GM12878 (cell line): Measurements from ENCODE around the gene C17orf114.

Source experiments
- ATAC-seq: fragments of 200-7000 bp; cut with Tn5 transposase; 3 replicates; pipeline ENCODE4 v1.9.1; 2020; ENCODE audit warnings: mild to moderate bottlenecking, moderate library complexity
- BruUV-seq: library from RNA; stranded (reverse); fragments of 400-500 nt; replicated peaks from 2 replicates; lab custom pipeline; 2021; lab: Mats Ljungman, UMichigan
- CTCF ChIA-PET: fragments of 300-600 bp; sonication (Branson Sonifier 250); formaldehyde crosslinking; extraction: SDS; loops from one replicate; lab custom pipeline; 2021; ENCODE audit warnings: inconsistent platforms; lab: Yijun Ruan, JAX
- POLR2A ChIA-PET: fragments of 350-600 bp; formaldehyde crosslinking; extraction: SDS; loops from one replicate; lab custom pipeline; 2021; ENCODE audit warnings: inconsistent platforms; lab: Charles Lee
- RAD21 ChIA-PET: fragments of 300-600 bp; sonication (Branson Sonifier 250); formaldehyde crosslinking; loops from one replicate; lab custom pipeline; 2023; ENCODE audit warnings: antibody characterized with exemption; ENCODE audit not compliant: unreplicated experiment; lab: Charles Lee
- SMC1A ChIA-PET: fragments of 300-600 bp; sonication (Branson Sonifier 250); formaldehyde crosslinking; loops from one replicate; lab custom pipeline; 2023; ENCODE audit not compliant: unreplicated experiment, uncharacterized antibody; lab: Charles Lee
- DNase-seq: peaks from one replicate; pipeline ENCODE4 v3.0.0-alpha.2; 2011; ENCODE audit warnings: low read depth, low spot score
- FAIRE-seq: peaks from 3 replicates; lab custom pipeline; 2011; peaks lifted over from hg19 to GRCh38; lab: Jason Lieb, UNC
- H2AFZ ChIP-seq: 2 replicates; pipeline ENCODE4 v1.6.0; 2011; ENCODE audit warnings: low read depth, low read length, control low read depth; ENCODE audit not compliant: control insufficient read depth
- H3K27ac ChIP-seq: 2 replicates; pipeline ENCODE4 v1.5.1; 2011; ENCODE audit warnings: control low read depth; ENCODE audit not compliant: control insufficient read depth, insufficient read depth
- H3K27me3 ChIP-seq, 2 experiments: replicated peaks in 1 of 2; 2 replicates each; pipeline versions ENCODE4 v1.6.0 to v1.6.1; 2011; ENCODE audit warnings: low read length in 1 of 2; ENCODE audit not compliant: control insufficient read depth in 2 of 2, insufficient read depth in 2 of 2
- H3K36me3 ChIP-seq, 2 experiments: 2 replicates each; pipeline ENCODE4 v1.5.1; 2011; ENCODE audit warnings: low read length in 1 of 2; ENCODE audit not compliant: control insufficient read depth in 2 of 2, insufficient read depth in 2 of 2
- H3K4me1 ChIP-seq: 2 replicates; pipeline ENCODE4 v1.6.1; 2011; ENCODE audit warnings: mild to moderate bottlenecking, low read length, moderate library complexity, mixed read lengths; ENCODE audit not compliant: control insufficient read depth, insufficient read depth
- H3K4me2 ChIP-seq: 2 replicates; pipeline ENCODE4 v1.6.0; 2011; ENCODE audit warnings: control low read depth; ENCODE audit not compliant: control insufficient read depth, insufficient read depth
- H3K4me3 ChIP-seq: fragments of 200-600 bp; sonication (generic); 2 replicates; pipeline ENCODE4 v1.5.1; 2016
- H3K79me2 ChIP-seq: 2 replicates; pipeline ENCODE4 v1.6.0; 2011; ENCODE audit warnings: low read length; ENCODE audit not compliant: control insufficient read depth, insufficient read depth
- H3K9ac ChIP-seq: 2 replicates; pipeline ENCODE4 v1.8.0; 2011; ENCODE audit warnings: low read length, control low read depth, mixed read lengths; ENCODE audit not compliant: control insufficient read depth, insufficient read depth
- H3K9me3 ChIP-seq: replicated peaks from 3 replicates; pipeline ENCODE4 v1.5.1; 2011; ENCODE audit warnings: mild to moderate bottlenecking, low read length; ENCODE audit not compliant: control insufficient read depth, insufficient read depth
- H4K20me1 ChIP-seq: 2 replicates; pipeline ENCODE4 v1.6.0; 2011; ENCODE audit not compliant: control insufficient read depth, insufficient read depth
- BMI1 ChIP-seq: fragments of 450-650 bp; IDR thresholded peaks from 2 replicates; pipeline ENCODE4 v1.6.1; 2016; ENCODE audit warnings: mild to moderate bottlenecking, moderate library complexity, borderline replicate concordance
- CBFB ChIP-seq: IDR thresholded peaks from 2 replicates; pipeline ENCODE4 v1.6.1; 2016; ENCODE audit warnings: antibody characterized with exemption, low read depth
- ESRRA ChIP-seq: IDR thresholded peaks from 2 replicates; pipeline ENCODE4 v1.6.1; 2012; ENCODE audit warnings: mild to moderate bottlenecking, low read length, improper control_type of control experiment
- EZH2 ChIP-seq: IDR thresholded peaks from 2 replicates; pipeline ENCODE4 v1.6.1; 2012; ENCODE audit warnings: low read depth, mild to moderate bottlenecking, control low read depth, inconsistent platforms, low read length, borderline replicate concordance; ENCODE audit not compliant: control insufficient read depth
- IKZF2 ChIP-seq, 2 experiments: fragments of 450-650 bp; IDR thresholded peaks; 2 replicates each; pipeline ENCODE4 v1.6.1; 2017; ENCODE audit warnings: mild to moderate bottlenecking in 2 of 2, moderate library complexity in 2 of 2
- PAX8 ChIP-seq: fragments of 450-650 bp; IDR thresholded peaks from 2 replicates; pipeline ENCODE4 v1.6.1; 2017; ENCODE audit warnings: mild to moderate bottlenecking, moderate library complexity
- RFX5 ChIP-seq: IDR thresholded peaks from 2 replicates; pipeline ENCODE4 v1.6.1; 2011; ENCODE audit warnings: low read depth, low read length, improper control_type of control experiment
- SPI1 ChIP-seq: IDR thresholded peaks from 2 replicates; pipeline ENCODE4 v1.6.1; 2011; ENCODE audit warnings: low read depth, mild to moderate bottlenecking, low read length, moderate library complexity, borderline replicate concordance; ENCODE audit not compliant: insufficient read depth
- STAT1 ChIP-seq: fragments of 450-650 bp; conservative IDR thresholded peaks from 2 replicates; pipeline ENCODE4 v1.6.1; 2014; ENCODE audit warnings: antibody characterized with exemption, mild to moderate bottlenecking
- TARDBP ChIP-seq: IDR thresholded peaks from 2 replicates; pipeline ENCODE4 v1.6.1; 2016; ENCODE audit warnings: borderline replicate concordance
- YY1 ChIP-seq: IDR thresholded peaks from 2 replicates; pipeline ENCODE4 v1.6.1; 2011; ENCODE audit warnings: low read depth, mild to moderate bottlenecking, low read length
- WGBS: methylation state at CpG from one replicate; pipeline ENCODE4 v1.1.6; 2016; ENCODE audit warnings: low lambda C conversion rate; ENCODE audit not compliant: insufficient replicate concordance, insufficient coverage; ENCODE audit errors: missing lambda C conversion rate; 5-methylcytosine and 5-hydroxymethylcytosine counted together
- in situ Hi-C: fragments of 300-500 bp; cut with MboI; formaldehyde crosslinking; loops from 9 replicates; pipeline ENCODE4 v1.14.3; 2018; ENCODE audit warnings: mixed read lengths
- intact Hi-C: fragments of 100-400 bp; cut with micrococcal nuclease; formaldehyde crosslinking; loops from one replicate; pipeline ENCODE4 v1.14.2; 2022; ENCODE audit not compliant: unreplicated experiment
- TF ChIP-seq, protein P1 (sequence below): IDR thresholded peaks from 2 replicates; pipeline ENCODE4 v1.6.1; 2011; ENCODE audit warnings: borderline replicate concordance, low read depth, mild to moderate bottlenecking, moderate library complexity, mixed read lengths, low read length; ENCODE audit not compliant: insufficient read depth; ENCODE audit errors: extremely low read length
- TF ChIP-seq, protein P2 (sequence below): fragments of 450-650 bp; conservative IDR thresholded peaks from 2 replicates; pipeline ENCODE4 v1.6.1; 2017; ENCODE audit warnings: mild to moderate bottlenecking, moderate library complexity
- TF ChIP-seq, protein P3 (sequence below): fragments of 450-650 bp; IDR thresholded peaks from 2 replicates; pipeline ENCODE4 v1.6.1; 2016; ENCODE audit warnings: mild to moderate bottlenecking
- TF ChIP-seq, protein P4 (sequence below): fragments of 450-650 bp; IDR thresholded peaks from 2 replicates; pipeline ENCODE4 v1.6.1; 2017; ENCODE audit warnings: low read depth, mild to moderate bottlenecking, moderate library complexity
- TF ChIP-seq, protein P5 (sequence below), 3 experiments: IDR thresholded peaks in 2 of 3; conservative IDR thresholded peaks in 1 of 3; 2 replicates each; pipeline ENCODE4 v1.5.1; 2011; ENCODE audit warnings: low read depth in 3 of 3, low read length in 3 of 3, mild to moderate bottlenecking in 3 of 3, control low read depth in 2 of 3, moderate library complexity in 2 of 3, inconsistent platforms in 1 of 3, mixed read lengths in 1 of 3; ENCODE audit not compliant: control insufficient read depth in 2 of 3, insufficient read depth in 1 of 3; ENCODE audit errors: extremely low read depth in 1 of 3

The C17orf114 gene

DNA sequence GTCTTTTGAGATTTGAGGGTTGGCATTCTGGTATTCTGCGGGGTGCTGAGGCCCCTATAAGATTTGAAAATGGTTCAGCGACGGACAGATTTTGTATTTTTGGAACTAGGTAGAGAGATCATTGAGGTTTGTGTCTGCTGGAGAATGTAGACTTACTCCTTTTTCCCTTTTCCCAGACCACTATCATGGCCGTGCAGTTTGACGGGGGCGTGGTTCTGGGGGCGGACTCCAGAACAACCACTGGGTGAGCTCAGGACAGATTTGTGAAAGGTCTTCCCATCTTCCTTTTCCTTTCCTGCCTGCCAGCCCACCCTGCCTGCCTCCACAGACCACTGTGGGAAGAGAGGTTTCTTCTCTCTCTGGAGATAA is 5.6 kb downstream of the C17orf114 start:
- CTCF ChIA-PET, result interaction anchor here (0.9 to 1.1 kb wide), 2 partner anchors 11 to 85 kb away, joined by 3 to 5 read pairs; partner anchors contain the start of gene PLD2
- TF ChIP-seq IKZF2 (IDR thresholded peaks at IDR 0.05) (0 out of 4 replicates have a peak, but pooled peaks of 1 of the 2 experiments have one; percentile 13), ESRRA (no peak), YY1 (peak; percentile 80; the same call in 1 of the 2 replicates), EZH2 (no peak), RFX5 (no peak), SPI1 (no peak), TARDBP (no peak), PAX8 (no peak), CBFB (no peak), BMI1 (no peak), STAT1 (no peak)
- TF ChIP-seq, protein P1, sequence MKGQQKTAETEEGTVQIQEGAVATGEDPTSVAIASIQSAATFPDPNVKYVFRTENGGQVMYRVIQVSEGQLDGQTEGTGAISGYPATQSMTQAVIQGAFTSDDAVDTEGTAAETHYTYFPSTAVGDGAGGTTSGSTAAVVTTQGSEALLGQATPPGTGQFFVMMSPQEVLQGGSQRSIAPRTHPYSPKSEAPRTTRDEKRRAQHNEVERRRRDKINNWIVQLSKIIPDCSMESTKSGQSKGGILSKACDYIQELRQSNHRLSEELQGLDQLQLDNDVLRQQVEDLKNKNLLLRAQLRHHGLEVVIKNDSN, result no peak
- TF ChIP-seq, protein P2, sequence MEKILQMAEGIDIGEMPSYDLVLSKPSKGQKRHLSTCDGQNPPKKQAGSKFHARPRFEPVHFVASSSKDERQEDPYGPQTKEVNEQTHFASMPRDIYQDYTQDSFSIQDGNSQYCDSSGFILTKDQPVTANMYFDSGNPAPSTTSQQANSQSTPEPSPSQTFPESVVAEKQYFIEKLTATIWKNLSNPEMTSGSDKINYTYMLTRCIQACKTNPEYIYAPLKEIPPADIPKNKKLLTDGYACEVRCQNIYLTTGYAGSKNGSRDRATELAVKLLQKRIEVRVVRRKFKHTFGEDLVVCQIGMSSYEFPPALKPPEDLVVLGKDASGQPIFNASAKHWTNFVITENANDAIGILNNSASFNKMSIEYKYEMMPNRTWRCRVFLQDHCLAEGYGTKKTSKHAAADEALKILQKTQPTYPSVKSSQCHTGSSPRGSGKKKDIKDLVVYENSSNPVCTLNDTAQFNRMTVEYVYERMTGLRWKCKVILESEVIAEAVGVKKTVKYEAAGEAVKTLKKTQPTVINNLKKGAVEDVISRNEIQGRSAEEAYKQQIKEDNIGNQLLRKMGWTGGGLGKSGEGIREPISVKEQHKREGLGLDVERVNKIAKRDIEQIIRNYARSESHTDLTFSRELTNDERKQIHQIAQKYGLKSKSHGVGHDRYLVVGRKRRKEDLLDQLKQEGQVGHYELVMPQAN, result peak; percentile 17; the same call in 1 of the 2 replicates
- TF ChIP-seq, protein P3, sequence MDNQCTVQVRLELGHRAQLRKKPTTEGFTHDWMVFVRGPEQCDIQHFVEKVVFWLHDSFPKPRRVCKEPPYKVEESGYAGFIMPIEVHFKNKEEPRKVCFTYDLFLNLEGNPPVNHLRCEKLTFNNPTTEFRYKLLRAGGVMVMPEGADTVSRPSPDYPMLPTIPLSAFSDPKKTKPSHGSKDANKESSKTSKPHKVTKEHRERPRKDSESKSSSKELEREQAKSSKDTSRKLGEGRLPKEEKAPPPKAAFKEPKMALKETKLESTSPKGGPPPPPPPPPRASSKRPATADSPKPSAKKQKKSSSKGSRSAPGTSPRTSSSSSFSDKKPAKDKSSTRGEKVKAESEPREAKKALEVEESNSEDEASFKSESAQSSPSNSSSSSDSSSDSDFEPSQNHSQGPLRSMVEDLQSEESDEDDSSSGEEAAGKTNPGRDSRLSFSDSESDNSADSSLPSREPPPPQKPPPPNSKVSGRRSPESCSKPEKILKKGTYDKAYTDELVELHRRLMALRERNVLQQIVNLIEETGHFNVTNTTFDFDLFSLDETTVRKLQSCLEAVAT, result no peak
- TF ChIP-seq, protein P4, sequence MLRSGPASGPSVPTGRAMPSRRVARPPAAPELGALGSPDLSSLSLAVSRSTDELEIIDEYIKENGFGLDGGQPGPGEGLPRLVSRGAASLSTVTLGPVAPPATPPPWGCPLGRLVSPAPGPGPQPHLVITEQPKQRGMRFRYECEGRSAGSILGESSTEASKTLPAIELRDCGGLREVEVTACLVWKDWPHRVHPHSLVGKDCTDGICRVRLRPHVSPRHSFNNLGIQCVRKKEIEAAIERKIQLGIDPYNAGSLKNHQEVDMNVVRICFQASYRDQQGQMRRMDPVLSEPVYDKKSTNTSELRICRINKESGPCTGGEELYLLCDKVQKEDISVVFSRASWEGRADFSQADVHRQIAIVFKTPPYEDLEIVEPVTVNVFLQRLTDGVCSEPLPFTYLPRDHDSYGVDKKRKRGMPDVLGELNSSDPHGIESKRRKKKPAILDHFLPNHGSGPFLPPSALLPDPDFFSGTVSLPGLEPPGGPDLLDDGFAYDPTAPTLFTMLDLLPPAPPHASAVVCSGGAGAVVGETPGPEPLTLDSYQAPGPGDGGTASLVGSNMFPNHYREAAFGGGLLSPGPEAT, result no peak
- TF ChIP-seq, protein P5, sequence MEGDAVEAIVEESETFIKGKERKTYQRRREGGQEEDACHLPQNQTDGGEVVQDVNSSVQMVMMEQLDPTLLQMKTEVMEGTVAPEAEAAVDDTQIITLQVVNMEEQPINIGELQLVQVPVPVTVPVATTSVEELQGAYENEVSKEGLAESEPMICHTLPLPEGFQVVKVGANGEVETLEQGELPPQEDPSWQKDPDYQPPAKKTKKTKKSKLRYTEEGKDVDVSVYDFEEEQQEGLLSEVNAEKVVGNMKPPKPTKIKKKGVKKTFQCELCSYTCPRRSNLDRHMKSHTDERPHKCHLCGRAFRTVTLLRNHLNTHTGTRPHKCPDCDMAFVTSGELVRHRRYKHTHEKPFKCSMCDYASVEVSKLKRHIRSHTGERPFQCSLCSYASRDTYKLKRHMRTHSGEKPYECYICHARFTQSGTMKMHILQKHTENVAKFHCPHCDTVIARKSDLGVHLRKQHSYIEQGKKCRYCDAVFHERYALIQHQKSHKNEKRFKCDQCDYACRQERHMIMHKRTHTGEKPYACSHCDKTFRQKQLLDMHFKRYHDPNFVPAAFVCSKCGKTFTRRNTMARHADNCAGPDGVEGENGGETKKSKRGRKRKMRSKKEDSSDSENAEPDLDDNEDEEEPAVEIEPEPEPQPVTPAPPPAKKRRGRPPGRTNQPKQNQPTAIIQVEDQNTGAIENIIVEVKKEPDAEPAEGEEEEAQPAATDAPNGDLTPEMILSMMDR (IDR thresholded peaks at IDR 0.05 in 2 of 3, conservative IDR thresholded peaks at IDR 0.05 in 1 of 3; ENCODE audit: control insufficient read depth in 2 of 3, extremely low read depth in 1 of 3, insufficient read depth in 1 of 3, low read depth in 3 of 3, low read length in 3 of 3), result no peak

More for the DNA sequence above, 5.6 kb downstream of the C17orf114 start:
- WGBS, result 2% methylated on average over 7 of the region's 7 CpGs
- Histone ChIP-seq H3K27ac (peak overlapping the region; percentile 71), H3K9ac (peak overlapping the region; percentile 88), H3K4me3 (peak overlapping the region; percentile 79), H3K4me1 (peaks cover 21% of the 10 kb centered on the region), H3K36me3 (peaks cover 2 to 13% of the 10 kb centered on the region in 2 experiments; a peak in 3 of 4 replicates), H2AFZ (peak overlapping the region; percentile 95), H3K27me3 (no peaks in the 10 kb centered on the region), H4K20me1 (no peaks in the 10 kb centered on the region), H3K79me2 (peaks cover 11% of the 10 kb centered on the region), H3K9me3 (no peaks in the 10 kb centered on the region), H3K4me2 (peak overlapping the region; percentile 66)
- in situ Hi-C loops (no loop called here), intact Hi-C loops (no loop called here)
- FAIRE-seq (no peak), DNase-seq (no peak), ATAC-seq (peak; percentile 77)
- ChIA-PET RAD21 (interaction anchor here (1.3 kb wide), 1 partner anchor 86 kb away, joined by 5 read pairs; the partner anchor contains the start of gene ARRB2), POLR2A (interaction anchor here (0.5 to 1.2 kb wide), 6 partner anchors 10 to 66 kb away, joined by 3 to 5 read pairs (median 4); partner anchors contain the start of gene MED11), SMC1A (interaction anchor here (0.6 to 1.2 kb wide), 2 partner anchors 10 kb away, joined by 3 read pairs; no protein-coding TSS in a partner anchor)
- TSS peak; percentile 89 for BruUV-seq
